ENCODE results near the gene PPM1J.

DNA sequence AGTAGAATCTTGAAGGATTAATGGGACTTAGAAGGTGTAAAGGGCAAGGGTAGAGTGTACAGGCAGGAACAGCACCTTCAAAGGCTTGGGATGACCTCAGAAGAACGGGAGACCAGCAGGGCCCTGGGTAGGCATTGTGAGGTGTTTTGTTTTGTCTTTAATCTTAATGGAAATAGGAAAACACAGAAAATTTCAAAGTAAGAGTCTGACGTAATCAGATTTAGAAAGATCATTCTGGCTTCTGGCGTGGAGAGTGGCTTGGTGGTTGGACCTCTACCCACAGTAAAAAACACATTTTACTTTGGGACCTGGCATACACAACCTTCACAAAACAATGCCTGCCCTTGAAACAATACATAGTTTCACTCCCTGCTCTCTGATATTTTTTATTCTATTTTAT lies 36.5 kb downstream of the PPM1J start:
- TF ChIP-seq, protein P1, sequence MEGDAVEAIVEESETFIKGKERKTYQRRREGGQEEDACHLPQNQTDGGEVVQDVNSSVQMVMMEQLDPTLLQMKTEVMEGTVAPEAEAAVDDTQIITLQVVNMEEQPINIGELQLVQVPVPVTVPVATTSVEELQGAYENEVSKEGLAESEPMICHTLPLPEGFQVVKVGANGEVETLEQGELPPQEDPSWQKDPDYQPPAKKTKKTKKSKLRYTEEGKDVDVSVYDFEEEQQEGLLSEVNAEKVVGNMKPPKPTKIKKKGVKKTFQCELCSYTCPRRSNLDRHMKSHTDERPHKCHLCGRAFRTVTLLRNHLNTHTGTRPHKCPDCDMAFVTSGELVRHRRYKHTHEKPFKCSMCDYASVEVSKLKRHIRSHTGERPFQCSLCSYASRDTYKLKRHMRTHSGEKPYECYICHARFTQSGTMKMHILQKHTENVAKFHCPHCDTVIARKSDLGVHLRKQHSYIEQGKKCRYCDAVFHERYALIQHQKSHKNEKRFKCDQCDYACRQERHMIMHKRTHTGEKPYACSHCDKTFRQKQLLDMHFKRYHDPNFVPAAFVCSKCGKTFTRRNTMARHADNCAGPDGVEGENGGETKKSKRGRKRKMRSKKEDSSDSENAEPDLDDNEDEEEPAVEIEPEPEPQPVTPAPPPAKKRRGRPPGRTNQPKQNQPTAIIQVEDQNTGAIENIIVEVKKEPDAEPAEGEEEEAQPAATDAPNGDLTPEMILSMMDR (IDR thresholded peaks at IDR 0.05) = no peak
- TF ChIP-seq, protein P2, sequence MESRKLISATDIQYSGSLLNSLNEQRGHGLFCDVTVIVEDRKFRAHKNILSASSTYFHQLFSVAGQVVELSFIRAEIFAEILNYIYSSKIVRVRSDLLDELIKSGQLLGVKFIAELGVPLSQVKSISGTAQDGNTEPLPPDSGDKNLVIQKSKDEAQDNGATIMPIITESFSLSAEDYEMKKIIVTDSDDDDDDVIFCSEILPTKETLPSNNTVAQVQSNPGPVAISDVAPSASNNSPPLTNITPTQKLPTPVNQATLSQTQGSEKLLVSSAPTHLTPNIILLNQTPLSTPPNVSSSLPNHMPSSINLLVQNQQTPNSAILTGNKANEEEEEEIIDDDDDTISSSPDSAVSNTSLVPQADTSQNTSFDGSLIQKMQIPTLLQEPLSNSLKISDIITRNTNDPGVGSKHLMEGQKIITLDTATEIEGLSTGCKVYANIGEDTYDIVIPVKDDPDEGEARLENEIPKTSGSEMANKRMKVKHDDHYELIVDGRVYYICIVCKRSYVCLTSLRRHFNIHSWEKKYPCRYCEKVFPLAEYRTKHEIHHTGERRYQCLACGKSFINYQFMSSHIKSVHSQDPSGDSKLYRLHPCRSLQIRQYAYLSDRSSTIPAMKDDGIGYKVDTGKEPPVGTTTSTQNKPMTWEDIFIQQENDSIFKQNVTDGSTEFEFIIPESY (IDR thresholded peaks at IDR 0.05; ENCODE audit: borderline replicate concordance, low read depth) = no peak
- TF ChIP-seq JUND (IDR thresholded peaks at IDR 0.05) (no peak), GABPA (IDR thresholded peaks at IDR 0.05; ENCODE audit: low read depth) (no peak), FOXJ3 (CRISPR knock-in tag; IDR thresholded peaks at IDR 0.05) (no peak), RAD21 (IDR thresholded peaks at IDR 0.05; ENCODE audit: low read length) (no peak), SIN3A (IDR thresholded peaks at IDR 0.05; ENCODE audit: borderline replicate concordance, low read depth, low read length) (no peak)
- TF ChIP-seq, protein P3, sequence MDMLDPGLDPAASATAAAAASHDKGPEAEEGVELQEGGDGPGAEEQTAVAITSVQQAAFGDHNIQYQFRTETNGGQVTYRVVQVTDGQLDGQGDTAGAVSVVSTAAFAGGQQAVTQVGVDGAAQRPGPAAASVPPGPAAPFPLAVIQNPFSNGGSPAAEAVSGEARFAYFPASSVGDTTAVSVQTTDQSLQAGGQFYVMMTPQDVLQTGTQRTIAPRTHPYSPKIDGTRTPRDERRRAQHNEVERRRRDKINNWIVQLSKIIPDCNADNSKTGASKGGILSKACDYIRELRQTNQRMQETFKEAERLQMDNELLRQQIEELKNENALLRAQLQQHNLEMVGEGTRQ (IDR thresholded peaks at IDR 0.05; ENCODE audit: borderline replicate concordance, low read depth, low read length) = no peak

All from SK-N-SH (cell line).